GM23338 (cell line): ENCODE measurements around the gene AK2.

Experiments
- EZH2 ChIP-seq: fragments of 200-600 bp; sonication (generic); IDR thresholded peaks from one replicate; pipeline ENCODE4 v1.8.0; 2017; ENCODE audit warnings: antibody characterized with exemption, mild to moderate bottlenecking, low read depth; ENCODE audit not compliant: unreplicated experiment
- TF ChIP-seq, protein P1 (sequence below), 2 experiments: fragments of 200-600 bp in 1 of 2; sonication (generic) in 1 of 2; conservative IDR thresholded peaks; 2 replicates each; pipeline versions ENCODE4 v1.5.1 to v1.6.1; 2016 to 2017; ENCODE audit warnings: antibody characterized with exemption in 2 of 2, low read depth in 2 of 2, mild to moderate bottlenecking in 2 of 2, moderate library complexity in 1 of 2
- TF ChIP-seq, protein P2 (sequence below): IDR thresholded peaks from one replicate; pipeline ENCODE4 v1.6.1; 2018; ENCODE audit warnings: antibody characterized with exemption; ENCODE audit not compliant: unreplicated experiment

GRCh38 chr1:33056426-33056825 lies 19.7 kb upstream of the AK2 start:
- TF ChIP-seq, protein P1, sequence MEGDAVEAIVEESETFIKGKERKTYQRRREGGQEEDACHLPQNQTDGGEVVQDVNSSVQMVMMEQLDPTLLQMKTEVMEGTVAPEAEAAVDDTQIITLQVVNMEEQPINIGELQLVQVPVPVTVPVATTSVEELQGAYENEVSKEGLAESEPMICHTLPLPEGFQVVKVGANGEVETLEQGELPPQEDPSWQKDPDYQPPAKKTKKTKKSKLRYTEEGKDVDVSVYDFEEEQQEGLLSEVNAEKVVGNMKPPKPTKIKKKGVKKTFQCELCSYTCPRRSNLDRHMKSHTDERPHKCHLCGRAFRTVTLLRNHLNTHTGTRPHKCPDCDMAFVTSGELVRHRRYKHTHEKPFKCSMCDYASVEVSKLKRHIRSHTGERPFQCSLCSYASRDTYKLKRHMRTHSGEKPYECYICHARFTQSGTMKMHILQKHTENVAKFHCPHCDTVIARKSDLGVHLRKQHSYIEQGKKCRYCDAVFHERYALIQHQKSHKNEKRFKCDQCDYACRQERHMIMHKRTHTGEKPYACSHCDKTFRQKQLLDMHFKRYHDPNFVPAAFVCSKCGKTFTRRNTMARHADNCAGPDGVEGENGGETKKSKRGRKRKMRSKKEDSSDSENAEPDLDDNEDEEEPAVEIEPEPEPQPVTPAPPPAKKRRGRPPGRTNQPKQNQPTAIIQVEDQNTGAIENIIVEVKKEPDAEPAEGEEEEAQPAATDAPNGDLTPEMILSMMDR (conservative IDR thresholded peaks at IDR 0.05; ENCODE audit: low read depth in 2 of 2) = no peak
- TF ChIP-seq, protein P2, sequence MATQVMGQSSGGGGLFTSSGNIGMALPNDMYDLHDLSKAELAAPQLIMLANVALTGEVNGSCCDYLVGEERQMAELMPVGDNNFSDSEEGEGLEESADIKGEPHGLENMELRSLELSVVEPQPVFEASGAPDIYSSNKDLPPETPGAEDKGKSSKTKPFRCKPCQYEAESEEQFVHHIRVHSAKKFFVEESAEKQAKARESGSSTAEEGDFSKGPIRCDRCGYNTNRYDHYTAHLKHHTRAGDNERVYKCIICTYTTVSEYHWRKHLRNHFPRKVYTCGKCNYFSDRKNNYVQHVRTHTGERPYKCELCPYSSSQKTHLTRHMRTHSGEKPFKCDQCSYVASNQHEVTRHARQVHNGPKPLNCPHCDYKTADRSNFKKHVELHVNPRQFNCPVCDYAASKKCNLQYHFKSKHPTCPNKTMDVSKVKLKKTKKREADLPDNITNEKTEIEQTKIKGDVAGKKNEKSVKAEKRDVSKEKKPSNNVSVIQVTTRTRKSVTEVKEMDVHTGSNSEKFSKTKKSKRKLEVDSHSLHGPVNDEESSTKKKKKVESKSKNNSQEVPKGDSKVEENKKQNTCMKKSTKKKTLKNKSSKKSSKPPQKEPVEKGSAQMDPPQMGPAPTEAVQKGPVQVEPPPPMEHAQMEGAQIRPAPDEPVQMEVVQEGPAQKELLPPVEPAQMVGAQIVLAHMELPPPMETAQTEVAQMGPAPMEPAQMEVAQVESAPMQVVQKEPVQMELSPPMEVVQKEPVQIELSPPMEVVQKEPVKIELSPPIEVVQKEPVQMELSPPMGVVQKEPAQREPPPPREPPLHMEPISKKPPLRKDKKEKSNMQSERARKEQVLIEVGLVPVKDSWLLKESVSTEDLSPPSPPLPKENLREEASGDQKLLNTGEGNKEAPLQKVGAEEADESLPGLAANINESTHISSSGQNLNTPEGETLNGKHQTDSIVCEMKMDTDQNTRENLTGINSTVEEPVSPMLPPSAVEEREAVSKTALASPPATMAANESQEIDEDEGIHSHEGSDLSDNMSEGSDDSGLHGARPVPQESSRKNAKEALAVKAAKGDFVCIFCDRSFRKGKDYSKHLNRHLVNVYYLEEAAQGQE = no peak
- no peak for TF ChIP-seq EZH2
